Epidermal melanocyte (primary cell): ENCODE data around the gene IRGQ.
"Not testable (repeated sequence)": the region's sequence is repeated elsewhere in the genome, so short reads cannot be mapped to it uniquely, and the experiment has no call there.

Experiments
- DNase-seq: peaks from one replicate; pipeline ENCODE4 v3.0.0; 2011; ENCODE audit warnings: low spot score; ENCODE audit not compliant: insufficient read length

Gene IRGQ

DNA sequence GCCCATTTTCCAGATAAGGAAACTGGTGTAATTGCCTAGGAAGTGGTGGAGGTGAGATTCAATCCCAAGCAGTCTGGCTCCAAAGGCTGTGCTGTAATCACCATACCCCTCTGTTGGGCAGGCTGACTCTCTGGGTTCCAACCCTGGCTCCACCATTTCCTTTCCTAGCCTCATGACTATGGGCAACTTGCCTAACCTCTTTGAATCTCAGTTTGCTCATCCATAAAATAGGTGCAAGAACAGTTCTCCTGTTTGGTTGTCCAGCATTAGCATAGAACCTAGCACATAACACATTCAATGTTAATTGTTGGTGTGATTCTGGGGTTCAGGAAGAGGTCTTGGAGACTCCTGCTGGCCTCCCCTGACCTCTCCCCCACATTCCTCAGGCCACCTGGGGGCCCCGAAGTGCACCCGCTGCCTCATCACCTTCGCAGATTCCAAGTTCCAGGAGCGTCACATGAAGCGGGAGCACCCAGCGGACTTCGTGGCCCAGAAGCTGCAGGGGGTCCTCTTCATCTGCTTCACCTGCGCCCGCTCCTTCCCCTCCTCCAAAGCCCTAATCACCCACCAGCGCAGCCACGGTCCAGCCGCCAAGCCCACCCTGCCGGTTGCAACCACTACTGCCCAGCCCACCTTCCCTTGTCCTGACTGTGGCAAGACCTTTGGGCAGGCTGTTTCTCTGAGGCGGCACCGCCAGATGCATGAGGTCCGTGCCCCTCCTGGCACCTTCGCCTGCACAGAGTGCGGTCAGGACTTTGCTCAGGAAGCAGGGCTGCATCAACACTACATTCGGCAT lies 2.7 kb upstream of the IRGQ start:
- DNase-seq, result no peak

DNA sequence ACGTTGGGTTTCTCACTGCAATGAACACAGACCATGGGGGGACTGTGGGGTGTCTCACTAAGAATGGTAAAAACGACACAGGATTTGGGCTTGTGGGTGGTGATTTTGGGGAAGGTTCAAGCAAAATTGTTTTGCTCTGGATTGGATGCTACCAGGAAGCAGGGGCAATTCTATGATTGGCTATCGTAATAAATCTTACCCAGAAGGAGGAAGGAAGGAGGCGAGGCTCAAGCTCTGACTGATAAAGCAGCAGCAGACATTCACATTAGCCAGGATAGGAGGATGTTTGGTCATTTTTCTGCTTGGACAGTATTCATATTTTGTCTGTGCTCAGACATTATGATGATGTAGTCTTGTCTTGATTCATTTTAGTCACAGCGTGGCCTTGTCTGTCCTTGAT lies 1.9 kb upstream of the IRGQ start:
- DNase-seq, result no peak

DNA sequence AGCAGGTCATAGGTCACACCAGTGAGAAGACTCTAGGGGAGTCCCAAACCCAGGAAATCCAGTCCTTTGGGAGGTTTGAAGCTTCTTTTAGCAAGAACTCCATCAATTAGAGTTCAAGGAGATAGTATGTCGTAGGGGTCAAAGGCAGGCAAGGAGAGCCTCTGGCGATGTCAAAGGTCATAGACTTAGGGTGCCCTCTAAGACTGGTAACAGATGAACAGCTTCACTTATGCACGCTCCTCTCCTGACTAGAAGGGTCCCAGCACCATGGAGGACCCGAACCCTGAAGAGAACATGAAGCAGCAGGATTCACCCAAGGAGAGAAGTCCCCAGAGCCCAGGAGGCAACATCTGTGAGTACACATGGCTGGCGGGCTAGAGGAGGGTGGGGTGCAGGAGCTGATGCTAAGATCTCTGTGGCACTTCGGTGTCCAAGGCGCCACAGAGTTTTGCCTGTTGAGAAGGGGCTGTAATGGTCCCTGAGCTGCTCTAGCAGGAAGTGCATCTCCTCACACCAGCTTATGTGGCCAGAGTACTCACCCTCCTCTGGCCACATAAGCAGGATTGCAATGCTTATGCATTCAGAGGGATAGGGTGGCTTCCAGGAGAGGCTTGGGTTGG lies 1.0 kb upstream of the IRGQ start:
- no peak for DNase-seq

DNA sequence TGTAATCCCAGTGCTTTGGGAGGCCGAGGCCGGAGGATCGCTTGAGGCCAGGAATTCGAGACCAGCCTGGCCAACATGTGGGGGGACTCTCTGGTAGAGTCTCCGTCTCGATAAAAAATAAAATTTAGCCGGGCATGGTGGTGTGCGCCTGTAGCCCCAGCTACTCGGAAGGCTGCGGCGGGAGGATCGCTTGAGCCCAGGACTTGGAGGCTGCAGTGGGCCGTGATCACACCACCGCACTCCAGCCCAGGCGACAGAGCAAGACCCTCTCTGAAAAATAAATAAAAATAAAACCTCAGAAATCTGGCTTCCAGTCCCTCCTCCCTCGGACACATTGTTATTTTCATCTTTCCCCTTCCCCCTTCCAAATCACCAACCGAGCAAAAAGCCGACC lies 332 bp downstream of the IRGQ start:
- DNase-seq, result no peak

DNA sequence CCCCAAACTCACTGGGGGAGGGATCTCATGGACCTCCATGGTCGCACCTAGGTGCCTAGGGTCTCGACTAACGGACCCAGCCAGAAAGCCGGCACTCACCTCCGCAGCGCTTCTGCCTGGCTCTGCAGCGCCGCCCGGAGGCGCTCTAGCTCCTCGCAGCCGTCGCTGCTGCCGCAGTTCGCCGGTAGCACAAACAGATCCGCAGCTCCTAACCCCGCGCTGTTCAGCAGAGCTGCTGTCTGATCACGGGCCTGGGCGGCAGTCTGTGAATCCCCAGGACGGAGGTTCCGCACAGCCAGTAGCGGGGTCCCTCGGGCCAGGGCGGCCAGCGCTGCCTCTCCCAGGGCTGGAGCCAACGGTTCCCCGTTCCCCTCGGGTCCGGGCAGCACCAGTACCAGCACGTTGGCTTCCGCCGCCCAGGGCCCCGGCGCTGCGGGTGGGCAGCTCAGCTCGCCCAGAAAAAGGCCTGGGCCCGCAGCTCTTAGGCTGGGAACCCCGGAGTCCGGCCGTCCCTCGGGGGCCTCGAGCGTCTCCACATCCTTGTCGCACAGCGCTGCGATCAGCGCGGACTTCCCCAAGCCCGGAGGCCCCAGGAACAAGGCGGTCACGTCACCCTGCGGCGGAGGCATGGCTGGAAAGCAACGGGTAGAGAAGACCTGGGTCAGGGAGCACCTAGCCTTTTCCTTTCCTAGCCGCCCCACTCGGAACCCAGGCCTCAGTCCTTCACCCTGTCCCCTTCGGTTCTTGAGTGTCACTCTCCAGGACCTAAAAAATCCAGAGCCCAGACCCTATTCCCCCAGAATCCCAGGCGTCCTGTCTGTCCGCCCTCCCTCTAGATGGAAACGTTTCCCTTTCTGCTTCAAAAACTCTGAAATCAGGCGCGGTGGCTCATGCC lies 977 bp downstream of the IRGQ start:
- no peak for DNase-seq

DNA sequence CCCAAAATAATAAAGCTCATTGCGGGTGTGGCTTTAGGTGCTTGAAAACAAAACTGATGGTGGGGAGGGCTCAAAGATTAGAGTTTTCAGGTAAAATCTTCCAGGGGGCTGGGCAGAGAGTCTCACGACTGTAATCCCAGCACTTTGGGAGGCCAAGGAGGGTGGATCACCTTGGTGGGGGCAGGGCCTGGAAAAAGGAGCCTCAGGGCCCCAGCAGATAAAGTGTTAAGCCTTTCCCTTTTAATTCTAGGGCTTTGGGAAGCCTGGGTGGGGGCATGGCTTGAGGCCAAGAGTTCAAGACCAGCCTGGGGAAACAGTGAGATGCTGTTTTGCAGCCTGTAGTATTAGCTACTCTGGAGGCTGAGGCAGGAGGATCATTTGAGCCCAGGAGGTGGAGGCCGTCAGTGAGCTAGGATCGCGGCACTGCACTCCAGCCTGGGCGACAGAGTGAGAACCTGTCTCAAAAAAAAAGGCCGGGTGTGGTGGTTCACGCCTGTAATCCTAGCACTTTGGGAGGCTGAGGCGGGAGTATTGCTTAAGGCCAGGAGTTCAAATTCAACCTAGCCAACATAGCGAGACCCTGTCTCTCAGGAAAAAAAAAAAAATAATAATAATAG lies 1.7 kb downstream of the IRGQ start:
- DNase-seq, result no peak

DNA sequence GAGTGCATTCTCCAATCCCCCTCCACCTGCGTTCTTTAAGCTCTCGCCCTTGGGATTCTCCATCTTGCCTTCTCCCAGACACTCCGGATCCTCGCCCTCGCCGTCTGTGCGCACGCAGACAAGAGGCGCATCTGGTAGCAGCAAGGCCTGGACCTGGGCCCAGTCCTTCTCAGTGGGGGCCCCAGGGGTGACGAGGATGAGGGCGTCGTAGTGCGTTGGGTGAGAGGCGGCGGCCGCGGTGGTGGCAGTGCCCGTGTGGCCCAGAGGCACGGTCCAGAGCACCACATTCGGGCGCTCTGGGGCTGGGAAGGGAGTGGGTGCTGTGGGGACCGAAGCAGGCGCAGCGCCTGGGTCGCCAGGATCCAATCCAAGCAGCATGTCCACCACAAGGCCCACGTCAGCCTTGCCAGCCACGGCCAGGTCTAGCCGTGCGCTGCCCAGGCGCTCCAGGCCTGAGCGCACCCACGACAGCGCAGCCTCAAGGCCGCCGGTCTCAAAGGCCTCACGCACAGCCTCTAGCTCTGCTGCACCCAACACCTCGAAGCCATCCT lies 3.1 kb downstream of the IRGQ start:
- DNase-seq, result no peak

DNA sequence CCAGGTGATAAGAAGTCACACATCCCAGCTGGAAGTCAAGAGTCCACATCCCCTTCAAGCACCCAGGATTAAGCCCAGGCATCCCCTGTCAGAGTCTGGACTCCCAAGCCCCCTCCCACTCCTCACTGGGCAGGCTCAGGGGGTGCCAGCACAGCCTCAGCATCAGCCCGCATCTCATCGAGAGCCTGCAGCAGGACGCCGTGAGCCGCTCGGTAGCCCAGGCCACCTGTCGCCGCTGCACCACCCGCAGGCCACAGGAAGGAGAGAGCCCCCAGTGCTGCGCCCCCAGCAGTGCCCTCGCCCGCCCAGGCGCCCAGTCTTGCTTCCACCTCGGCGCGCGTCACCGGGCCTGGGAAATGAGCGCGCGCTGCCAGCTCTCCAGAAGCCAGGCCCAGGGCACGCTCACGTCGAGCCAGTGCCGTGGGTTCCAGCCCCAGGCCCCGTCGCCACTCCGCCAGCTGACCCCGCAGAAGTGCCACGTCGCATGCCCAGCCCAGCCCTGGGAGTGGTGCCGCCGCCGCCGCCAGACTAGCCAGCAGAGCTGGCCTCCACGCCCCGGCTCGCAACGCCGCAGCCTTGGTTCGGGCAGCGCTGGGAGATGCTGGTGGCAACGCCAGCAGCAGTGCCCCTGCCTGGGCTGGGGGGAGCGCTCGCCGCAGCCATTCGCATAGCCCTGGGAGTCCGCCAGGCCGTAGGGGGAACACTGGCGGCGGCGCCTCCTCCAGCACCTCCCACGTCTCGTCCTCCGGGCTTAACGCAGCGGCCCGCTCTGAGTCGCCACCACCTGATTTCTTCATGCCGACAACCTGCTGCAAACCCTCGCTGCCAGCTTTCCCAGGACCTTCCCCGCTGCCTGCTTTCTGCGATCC lies 3.8 kb downstream of the IRGQ start:
- DNase-seq, result no peak

DNA sequence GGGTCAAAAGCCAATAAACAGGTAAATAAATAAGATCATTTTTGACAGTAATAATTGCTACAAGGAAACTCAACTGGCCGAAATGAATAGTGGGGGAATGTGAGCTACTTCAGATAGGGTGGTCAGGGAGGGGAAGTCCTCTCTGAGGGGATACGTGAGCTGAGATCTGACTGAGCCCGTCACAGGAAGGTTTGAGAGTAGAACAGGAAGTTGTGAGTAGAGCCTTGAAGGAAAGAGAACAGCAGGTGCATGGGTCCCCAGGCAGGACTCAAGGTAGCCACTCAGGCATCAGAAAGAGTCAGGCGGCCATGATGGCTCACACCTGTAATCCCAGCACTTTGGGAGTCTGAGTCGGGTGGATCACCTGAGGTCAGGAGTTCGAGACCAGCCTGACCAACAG lies 6.3 kb downstream of the IRGQ start:
- DNase-seq, result no peak

DNA sequence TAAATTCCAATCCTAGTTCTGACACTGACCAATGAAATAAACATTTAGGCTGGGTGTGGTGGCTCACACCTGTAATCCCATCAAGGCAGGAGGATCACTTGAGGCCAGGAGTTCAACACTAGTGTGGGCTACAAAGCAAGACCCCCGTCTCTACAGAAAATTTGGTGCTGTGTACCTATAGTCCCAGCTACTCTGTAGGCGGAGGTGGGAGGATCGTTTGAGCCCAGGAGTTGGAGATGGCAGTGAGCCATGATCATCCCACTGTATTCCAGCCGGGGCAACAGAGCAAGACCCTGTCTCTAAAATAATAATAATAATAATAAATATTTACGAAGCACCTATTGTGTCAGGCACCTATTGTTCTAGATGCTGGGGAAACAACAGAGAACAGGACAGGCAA lies 6.7 kb downstream of the IRGQ start:
- no peak for DNase-seq

DNA sequence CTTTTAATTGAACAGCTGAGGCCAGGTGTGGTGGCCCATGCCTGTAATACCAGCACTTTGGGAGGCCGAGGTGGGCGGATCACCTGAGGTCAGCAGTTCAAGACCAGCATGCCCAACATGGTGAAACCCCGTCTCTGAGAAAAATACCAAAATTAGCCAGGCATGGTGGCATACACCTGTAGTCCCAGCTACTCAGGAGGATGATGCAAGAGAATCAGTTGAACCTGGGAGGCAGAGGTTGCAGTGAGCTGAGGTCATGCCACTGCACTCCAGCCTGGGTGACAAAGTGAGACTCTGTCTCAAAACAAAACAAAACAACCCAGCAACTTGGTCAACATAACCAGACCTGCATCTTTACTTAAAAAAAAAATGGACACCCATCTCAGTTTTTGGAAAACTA lies 8.9 kb downstream of the IRGQ start:
- not testable (repeated sequence) for DNase-seq

DNA sequence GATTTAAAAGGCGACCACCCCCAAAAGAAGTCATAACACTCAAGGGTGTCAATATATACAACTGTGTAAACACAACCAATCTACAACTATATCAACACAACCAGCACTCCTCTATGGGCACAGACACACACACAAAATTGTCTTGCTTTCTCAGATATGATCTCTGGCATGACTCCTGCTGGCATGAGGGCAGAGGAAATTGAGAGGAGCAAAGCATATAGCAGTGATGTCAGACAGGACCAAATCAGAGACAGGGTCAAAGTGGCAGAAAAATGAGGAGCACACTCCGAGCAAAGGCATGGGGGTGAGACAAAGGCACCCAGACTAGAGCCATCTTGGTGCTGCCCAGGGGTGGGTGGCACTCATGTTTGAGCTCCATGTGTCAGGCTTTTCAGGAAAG lies 9.6 kb downstream of the IRGQ start:
- no peak for DNase-seq

DNA sequence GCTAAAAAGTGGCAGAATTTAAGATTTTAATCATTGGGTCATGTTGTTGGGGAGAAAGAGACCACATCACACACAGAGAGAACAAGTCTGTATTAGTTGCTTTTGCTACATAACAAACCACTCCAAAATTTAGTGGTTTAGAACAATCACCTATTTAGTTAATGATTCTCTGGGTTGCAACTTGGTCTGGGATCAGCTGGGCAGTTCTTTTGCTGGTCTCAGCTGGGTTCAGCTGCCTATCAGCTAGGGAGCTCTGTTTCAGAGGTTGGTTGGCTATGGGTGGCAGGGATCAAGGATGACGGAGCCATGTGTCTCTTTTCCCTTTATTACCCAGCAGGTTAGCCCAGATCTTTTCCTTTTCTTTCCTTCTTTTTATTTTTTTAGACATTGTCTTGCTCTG lies 11.4 kb downstream of the IRGQ start:
- no peak for DNase-seq

DNA sequence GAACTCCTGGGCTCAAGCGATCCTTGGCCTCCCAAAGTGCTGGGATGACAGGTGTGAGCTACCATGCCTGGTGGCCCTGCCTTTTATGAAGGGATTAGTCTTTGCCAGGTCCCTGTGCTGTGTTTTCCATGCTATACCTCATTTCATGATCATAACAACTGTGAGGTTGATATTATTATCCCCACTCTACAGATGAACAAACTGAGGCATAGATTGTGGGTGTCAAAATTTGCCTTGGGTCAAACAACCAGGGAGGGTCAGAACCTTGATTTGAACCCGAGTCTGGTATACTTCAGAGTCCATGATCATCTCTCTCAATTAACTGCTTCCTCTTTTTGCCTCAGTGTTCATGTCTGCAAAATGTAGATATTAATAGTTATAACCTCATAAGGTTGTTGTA lies 13.4 kb downstream of the IRGQ start:
- no peak for DNase-seq

DNA sequence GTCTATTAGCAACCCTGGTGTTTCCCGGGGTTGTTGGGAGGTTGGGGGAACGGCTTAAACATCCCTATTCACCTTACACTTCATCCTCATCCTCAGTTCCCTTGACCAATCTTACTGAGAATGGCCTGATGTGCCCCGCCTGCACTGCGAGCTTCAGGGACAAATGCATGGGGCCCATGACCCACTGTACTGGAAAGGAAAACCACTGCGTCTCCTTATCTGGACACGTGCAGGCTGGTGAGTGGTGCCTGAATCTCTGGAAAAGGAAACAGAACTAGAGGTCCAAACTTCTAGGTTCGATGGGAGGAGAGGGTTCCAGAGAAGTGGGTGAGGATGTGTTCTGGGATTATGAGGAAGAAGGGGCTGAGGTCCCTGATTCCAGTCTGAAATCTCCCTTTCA lies 14.5 kb downstream of the IRGQ start:
- DNase-seq, result no peak

DNA sequence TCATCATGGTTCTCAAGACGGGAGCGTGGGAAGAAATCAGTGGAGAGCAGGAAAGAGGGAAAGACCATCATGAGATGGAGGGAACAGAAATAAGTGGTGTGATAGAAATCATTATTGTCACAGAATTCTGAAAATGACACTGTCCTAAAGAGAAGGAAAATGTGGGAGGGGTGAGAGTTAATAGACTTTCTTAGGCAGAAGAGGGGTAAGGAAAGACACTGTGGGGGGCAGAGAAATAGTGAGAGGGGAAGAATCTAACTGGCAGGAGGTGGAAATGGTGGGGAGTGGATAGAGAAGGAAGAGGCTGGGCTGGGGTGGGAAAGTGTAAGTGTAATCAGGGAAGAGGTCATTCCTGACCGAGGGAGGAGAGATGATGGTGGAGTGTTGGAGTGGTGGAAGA lies 17.1 kb downstream of the IRGQ start:
- DNase-seq, result no peak

DNA sequence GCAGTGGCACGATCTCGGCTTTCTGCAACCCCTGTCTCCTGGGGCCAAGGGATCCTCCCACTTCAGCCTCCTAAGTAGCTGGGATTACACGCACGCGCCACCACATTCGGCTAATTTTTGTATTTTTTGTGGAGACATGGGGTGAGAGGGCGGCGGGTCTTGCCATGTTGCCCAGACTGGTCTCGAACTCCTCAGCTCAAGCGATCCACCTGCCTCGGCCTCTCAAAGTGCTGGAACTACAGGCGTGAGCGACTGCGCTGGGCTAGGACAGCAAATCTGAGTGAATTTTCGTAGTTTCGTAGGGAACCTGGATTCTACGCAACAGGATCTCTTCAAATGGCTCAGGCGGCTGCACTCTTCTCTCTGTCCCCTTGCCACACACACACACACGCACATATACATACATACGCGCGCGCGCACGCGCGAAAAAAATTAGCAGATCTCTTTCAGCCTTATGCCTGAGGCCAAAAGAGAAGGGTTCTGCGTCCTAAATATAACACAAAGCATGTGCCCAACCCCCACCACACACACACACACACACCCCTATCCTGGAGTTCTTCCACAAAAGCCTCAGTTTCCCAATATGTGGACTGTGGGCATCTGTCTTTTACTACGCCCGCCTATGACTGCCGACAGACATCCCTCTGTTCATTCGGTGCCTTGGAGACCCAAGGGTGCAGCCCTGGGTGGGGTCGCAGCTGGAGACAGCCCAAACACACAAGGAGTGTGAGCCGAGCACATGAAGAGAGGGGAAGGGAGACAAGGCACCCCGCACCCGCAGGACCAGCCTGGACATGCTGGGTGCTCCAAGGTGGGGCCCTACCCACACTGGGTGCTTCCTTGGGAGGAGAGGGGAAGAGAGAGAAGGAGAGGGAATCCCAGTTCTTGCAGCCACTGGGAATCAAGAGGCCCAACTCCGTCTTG lies 19.7 kb downstream of the IRGQ start:
- no peak for DNase-seq

DNA sequence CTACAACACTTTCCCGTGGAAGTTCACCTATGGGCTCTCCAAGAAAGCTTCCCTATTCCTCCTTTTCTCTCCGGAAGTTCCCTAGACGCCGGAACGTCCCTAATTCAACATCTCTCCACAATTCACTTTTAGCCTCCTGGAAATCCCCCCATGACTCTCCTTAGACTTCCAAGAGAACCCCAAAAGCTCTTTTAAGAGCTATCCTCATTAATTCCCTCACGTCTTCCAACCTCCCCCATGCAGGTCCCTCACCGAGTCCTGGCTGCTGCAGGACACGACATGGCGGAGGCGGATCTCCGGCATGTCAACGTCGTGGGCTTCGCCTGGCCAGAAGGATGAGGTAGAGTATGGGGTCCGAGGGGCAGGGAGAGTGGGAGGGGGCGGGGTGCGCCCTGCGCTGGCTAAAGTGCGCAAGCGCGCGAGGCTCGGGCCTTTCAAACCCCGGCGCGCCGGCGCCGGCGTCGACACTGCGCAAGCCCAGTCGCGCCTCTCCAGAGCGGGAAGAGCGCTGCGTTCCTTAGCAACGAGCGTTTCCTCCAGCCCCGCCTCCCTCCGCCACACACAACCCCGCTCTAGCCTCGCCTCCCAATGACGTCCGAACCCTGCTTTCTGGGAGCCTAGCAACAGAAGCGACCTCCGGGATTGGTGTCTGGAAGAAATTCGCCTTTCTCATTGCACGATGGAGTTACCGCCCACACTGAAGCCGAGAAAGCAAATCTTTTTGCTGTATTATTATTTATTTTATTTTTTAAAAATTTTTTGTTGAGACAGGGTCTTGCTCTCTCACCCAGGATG lies 20.6 kb downstream of the IRGQ start, which contains the start of the genes PINLYP and XRCC1:
TSS of gene PINLYP (plus strand) at position 646 of the 795 bp plus-strand sequence. CDS start 1,391 bp downstream, outside the sequence.
TSS of gene XRCC1 (minus strand) at position 372 of the 795 bp plus-strand sequence. CDS start at position 303, 69 bp downstream.
- DNase-seq, result peak; percentile 95
